ENCODE measurements around the gene KRTAP5-11.
"Not testable (repeated sequence)": the region's sequence is repeated elsewhere in the genome, so short reads cannot be mapped to it uniquely, and the experiment has no call there.

DNA sequence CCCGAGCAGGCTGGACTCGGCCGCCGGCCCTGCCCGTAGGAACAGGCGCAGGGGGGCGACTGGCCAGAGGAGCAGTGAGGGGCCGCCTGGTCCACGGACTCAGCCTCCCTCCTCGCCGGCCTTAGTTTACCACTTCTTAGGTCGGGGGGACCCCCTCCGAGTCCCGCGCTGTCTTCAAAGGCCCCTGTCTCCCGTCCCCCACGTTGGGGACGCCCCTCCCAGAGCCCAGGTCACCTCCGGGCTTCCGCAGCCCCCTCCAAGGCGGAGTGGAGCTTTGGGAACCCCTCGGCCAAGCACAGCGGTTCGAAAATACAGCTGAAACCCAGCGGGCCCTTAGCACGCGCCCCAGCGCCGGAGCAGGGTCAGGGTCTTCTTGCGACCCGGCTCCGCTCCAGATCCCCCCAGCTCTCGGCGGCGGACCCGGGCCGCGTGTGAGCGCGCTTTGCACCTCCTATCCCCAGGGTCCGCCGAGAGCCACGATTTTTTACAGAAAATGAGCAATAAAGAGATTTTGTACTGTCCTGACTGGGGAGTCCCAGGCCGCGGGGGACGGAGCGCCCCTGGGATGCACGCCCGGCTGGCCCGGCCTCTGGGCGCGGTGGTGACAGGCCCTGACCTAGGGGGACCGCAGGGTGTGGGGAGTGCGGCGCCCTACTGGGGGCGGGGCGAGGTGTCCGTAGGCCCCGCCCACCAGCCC, 25.0 kb upstream of the KRTAP5-11 start:
- TF ChIP-seq, protein P1, sequence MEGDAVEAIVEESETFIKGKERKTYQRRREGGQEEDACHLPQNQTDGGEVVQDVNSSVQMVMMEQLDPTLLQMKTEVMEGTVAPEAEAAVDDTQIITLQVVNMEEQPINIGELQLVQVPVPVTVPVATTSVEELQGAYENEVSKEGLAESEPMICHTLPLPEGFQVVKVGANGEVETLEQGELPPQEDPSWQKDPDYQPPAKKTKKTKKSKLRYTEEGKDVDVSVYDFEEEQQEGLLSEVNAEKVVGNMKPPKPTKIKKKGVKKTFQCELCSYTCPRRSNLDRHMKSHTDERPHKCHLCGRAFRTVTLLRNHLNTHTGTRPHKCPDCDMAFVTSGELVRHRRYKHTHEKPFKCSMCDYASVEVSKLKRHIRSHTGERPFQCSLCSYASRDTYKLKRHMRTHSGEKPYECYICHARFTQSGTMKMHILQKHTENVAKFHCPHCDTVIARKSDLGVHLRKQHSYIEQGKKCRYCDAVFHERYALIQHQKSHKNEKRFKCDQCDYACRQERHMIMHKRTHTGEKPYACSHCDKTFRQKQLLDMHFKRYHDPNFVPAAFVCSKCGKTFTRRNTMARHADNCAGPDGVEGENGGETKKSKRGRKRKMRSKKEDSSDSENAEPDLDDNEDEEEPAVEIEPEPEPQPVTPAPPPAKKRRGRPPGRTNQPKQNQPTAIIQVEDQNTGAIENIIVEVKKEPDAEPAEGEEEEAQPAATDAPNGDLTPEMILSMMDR (IDR thresholded peaks at IDR 0.05; ENCODE audit: control extremely low read depth in 1 of 3, insufficient read depth in 1 of 3, low read depth in 1 of 3, low read length in 3 of 3): not testable (repeated sequence)
- not testable (repeated sequence) for TF ChIP-seq GTF2F1 (IDR thresholded peaks at IDR 0.05; ENCODE audit: borderline replicate concordance, low read depth, low read length); FOSL1 (IDR thresholded peaks at IDR 0.05; ENCODE audit: insufficient read depth, low read depth, low read length); GABPA (IDR thresholded peaks at IDR 0.05; ENCODE audit: borderline replicate concordance, insufficient read depth, low read length); BACH1 (IDR thresholded peaks at IDR 0.05; ENCODE audit: low read length); POLR2A (IDR thresholded peaks at IDR 0.05; ENCODE audit: control extremely low read depth in 1 of 2, low read depth in 2 of 2, low read length in 2 of 2); CTBP2 (IDR thresholded peaks at IDR 0.05; ENCODE audit: borderline replicate concordance, insufficient read depth, insufficient read length, low read length)

All from H1 (cell line).